A673 (cell line): Measurements from ENCODE around the gene C2orf81.
"Not testable (repeated sequence)": the region's sequence is repeated elsewhere in the genome, so short reads cannot be mapped to it uniquely, and the experiment has no call there.

Source experiments
- EZH2 ChIP-seq: fragments of 200-600 bp; sonication (generic); IDR thresholded peaks from 2 replicates; pipeline ENCODE4 v1.6.1; 2017; ENCODE audit warnings: borderline replicate concordance, low read depth, mild to moderate bottlenecking, mixed read lengths, antibody characterized with exemption, low read length; ENCODE audit not compliant: poor library complexity, severe bottlenecking
- TF ChIP-seq, protein P1 (sequence below): fragments of 300-800, 200-600 bp; sonication (generic); conservative IDR thresholded peaks from 2 replicates; pipeline ENCODE4 v1.5.1; 2017; ENCODE audit warnings: low read depth, mild to moderate bottlenecking, antibody characterized with exemption, low read length, moderate library complexity, mixed read lengths

DNA sequence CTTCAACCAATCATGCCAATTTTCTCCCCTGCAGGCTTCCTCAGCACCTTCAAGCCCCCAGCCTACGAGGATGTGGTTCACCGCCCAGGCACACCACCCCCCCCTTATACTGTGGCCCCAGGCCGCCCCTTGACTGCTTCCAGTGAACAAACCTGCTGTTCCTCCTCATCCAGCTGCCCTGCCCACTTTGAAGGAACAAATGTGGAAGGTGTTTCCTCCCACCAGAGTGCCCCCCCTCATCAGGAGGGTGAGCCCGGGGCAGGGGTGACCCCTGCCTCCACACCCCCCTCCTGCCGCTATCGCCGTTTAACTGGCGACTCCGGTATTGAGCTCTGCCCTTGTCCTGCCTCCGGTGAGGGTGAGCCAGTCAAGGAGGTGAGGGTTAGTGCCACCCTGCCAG is 38.8 kb upstream of the C2orf81 start:
- TF ChIP-seq, protein P1, sequence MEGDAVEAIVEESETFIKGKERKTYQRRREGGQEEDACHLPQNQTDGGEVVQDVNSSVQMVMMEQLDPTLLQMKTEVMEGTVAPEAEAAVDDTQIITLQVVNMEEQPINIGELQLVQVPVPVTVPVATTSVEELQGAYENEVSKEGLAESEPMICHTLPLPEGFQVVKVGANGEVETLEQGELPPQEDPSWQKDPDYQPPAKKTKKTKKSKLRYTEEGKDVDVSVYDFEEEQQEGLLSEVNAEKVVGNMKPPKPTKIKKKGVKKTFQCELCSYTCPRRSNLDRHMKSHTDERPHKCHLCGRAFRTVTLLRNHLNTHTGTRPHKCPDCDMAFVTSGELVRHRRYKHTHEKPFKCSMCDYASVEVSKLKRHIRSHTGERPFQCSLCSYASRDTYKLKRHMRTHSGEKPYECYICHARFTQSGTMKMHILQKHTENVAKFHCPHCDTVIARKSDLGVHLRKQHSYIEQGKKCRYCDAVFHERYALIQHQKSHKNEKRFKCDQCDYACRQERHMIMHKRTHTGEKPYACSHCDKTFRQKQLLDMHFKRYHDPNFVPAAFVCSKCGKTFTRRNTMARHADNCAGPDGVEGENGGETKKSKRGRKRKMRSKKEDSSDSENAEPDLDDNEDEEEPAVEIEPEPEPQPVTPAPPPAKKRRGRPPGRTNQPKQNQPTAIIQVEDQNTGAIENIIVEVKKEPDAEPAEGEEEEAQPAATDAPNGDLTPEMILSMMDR, result not testable (repeated sequence)
- not testable (repeated sequence) for TF ChIP-seq EZH2
